ENCODE data around the gene LEP. TPM values are rescaled to one million over a fixed set of nuclear protein-coding genes. Genes with fewer than 3 reads are reported as not detected.
A peak's percentile ranks its signal among the peaks of the same experiment; 100 is the strongest.

LEP gene
- total RNA-seq, 1 donor from 2014 or later, result not detected

- Histone ChIP-seq H3K4me1 (peaks cover 25% of the 10 kb centered on the region), H3K4me3 (peak overlapping the region; percentile 8), H3K9me3 (no peaks in the 10 kb centered on the region), H3K27me3 (ENCODE audit: low read depth) (peaks cover 46% of the 10 kb centered on the region), H3K36me3 (no peaks in the 10 kb centered on the region), H3K27ac (no peak overlapping the region)
- no peak for ATAC-seq
- intact Hi-C loops (cut with DNase I), result no loop called here
- TF ChIP-seq CTCF (IDR thresholded peaks at IDR 0.05), result no peak
- no peak for DNase-seq
These were observed 29.8 kb downstream of the LEP start for GRCh38 chr7:128270826-128271272.

GRCh38 chr7:128271471-128271941, 30.4 kb downstream of the LEP start:
- no peaks in the 10 kb centered on the region for H3K9me3 ChIP-seq

GRCh38 chr7:128271942-128272481, 30.9 kb downstream of the LEP start:
- ATAC-seq, result no peak
- intact Hi-C loops (cut with DNase I), result no loop called here
- H3K27ac ChIP-seq, result no peak overlapping the region
- H3K27me3 ChIP-seq (ENCODE audit: low read depth), result peaks cover 38% of the 10 kb centered on the region
- no peak for DNase-seq
- peaks cover 19% of the 10 kb centered on the region for H3K4me1 ChIP-seq
- H3K36me3 ChIP-seq, result no peaks in the 10 kb centered on the region
- H3K4me3 ChIP-seq, result peak overlapping the region; percentile 8
- TF ChIP-seq CTCF (IDR thresholded peaks at IDR 0.05), result no peak
- H3K9me3 ChIP-seq, result no peaks in the 10 kb centered on the region

More at GRCh38 chr7:128271471-128271941, 30.4 kb downstream of the LEP start:
- intact Hi-C loops (cut with DNase I), result no loop called here
- H3K36me3 ChIP-seq, result no peaks in the 10 kb centered on the region
- no peak overlapping the region for H3K27ac ChIP-seq
- peaks cover 42% of the 10 kb centered on the region for H3K27me3 ChIP-seq (ENCODE audit: low read depth)
- H3K4me3 ChIP-seq, result peak overlapping the region; percentile 8
- peaks cover 24% of the 10 kb centered on the region for H3K4me1 ChIP-seq
- ATAC-seq (peak in 1 of 2 donors; percentile 41), DNase-seq (no peak)
- TF ChIP-seq CTCF (IDR thresholded peaks at IDR 0.05), result no peak

GRCh38 chr7:128274246-128274883, 33.3 kb downstream of the LEP start:
- no peak for TF ChIP-seq CTCF (IDR thresholded peaks at IDR 0.05)
- Histone ChIP-seq H3K9me3 (peaks cover 9% of the 10 kb centered on the region), H3K4me3 (no peak overlapping the region), H3K36me3 (no peaks in the 10 kb centered on the region), H3K27me3 (ENCODE audit: low read depth) (peaks cover 25% of the 10 kb centered on the region), H3K4me1 (peaks cover 14% of the 10 kb centered on the region), H3K27ac (no peak overlapping the region)
- ATAC-seq, result no peak
- intact Hi-C loops (cut with DNase I), result no loop called here
- DNase-seq, result no peak

- intact Hi-C loops (cut with DNase I), result no loop called here
- Histone ChIP-seq H3K9me3 (peaks cover 10% of the 10 kb centered on the region), H3K36me3 (no peaks in the 10 kb centered on the region), H3K4me1 (peaks cover 14% of the 10 kb centered on the region), H3K4me3 (no peak overlapping the region), H3K27me3 (ENCODE audit: low read depth) (peaks cover 22% of the 10 kb centered on the region), H3K27ac (no peak overlapping the region)
- no peak for ATAC-seq
- no peak for DNase-seq
- TF ChIP-seq CTCF (IDR thresholded peaks at IDR 0.05), result no peak
These were observed 34.0 kb downstream of the LEP start for GRCh38 chr7:128274884-128275603.

All from lower lobe of right lung (tissue), 2 donors.